ENCODE measurements around the gene ATP5F1E. TPM values are rescaled to one million over a fixed set of nuclear protein-coding genes. Genes with fewer than 3 reads are reported as not detected.
A peak's percentile ranks its signal among the peaks of the same experiment; 100 is the strongest.

The ATP5F1E gene
- total RNA-seq, 1 donor from 2014 or later, result 59.7 TPM

- Histone ChIP-seq H3K4me3 (peak overlapping the region; percentile 70), H3K27ac (peak overlapping the region; percentile 51), H3K9me3 (no peaks in the 10 kb centered on the region), H3K27me3 (no peaks in the 10 kb centered on the region), H3K4me1 (peaks cover 25% of the 10 kb centered on the region), H3K36me3 (peaks cover 32% of the 10 kb centered on the region)
- no peak for DNase-seq
- TF ChIP-seq CTCF (IDR thresholded peaks at IDR 0.05), result no peak
- intact Hi-C loops (cut with DNase I), result no loop called here
- ATAC-seq, result no peak
These were observed 28.2 kb downstream of the ATP5F1E start for GRCh38 chr20:59003836-59004492.

GRCh38 chr20:59002874-59003399 is 29.2 kb downstream of the ATP5F1E start:
- Histone ChIP-seq H3K4me3 (no peak overlapping the region), H3K9me3 (no peaks in the 10 kb centered on the region), H3K36me3 (peaks cover 42% of the 10 kb centered on the region), H3K27ac (peak overlapping the region; percentile 51), H3K4me1 (peaks cover 25% of the 10 kb centered on the region), H3K27me3 (no peaks in the 10 kb centered on the region)
- DNase-seq (no peak), ATAC-seq (no peak)
- intact Hi-C loops (cut with DNase I), result no loop called here
- TF ChIP-seq CTCF (IDR thresholded peaks at IDR 0.05), result no peak

- DNase-seq (no peak), ATAC-seq (no peak)
- no peak overlapping the region for H3K27ac ChIP-seq
- H3K27me3 ChIP-seq, result no peaks in the 10 kb centered on the region
- peaks cover 23% of the 10 kb centered on the region for H3K4me1 ChIP-seq
- no peaks in the 10 kb centered on the region for H3K9me3 ChIP-seq
- no peak for TF ChIP-seq CTCF (IDR thresholded peaks at IDR 0.05)
- no peak overlapping the region for H3K4me3 ChIP-seq
- intact Hi-C loops (cut with DNase I), result no loop called here
- H3K36me3 ChIP-seq, result peaks cover 48% of the 10 kb centered on the region
These were observed 29.7 kb downstream of the ATP5F1E start for GRCh38 chr20:59002388-59002787.

GRCh38 chr20:59001449-59002171 is 30.5 kb downstream of the ATP5F1E start:
- Histone ChIP-seq H3K36me3 (peaks cover 55% of the 10 kb centered on the region), H3K4me3 (no peak overlapping the region), H3K27ac (no peak overlapping the region)

GRCh38 chr20:59001068-59001448 is 31.1 kb downstream of the ATP5F1E start:
- no peak for DNase-seq
- Histone ChIP-seq H3K36me3 (peaks cover 61% of the 10 kb centered on the region), H3K4me3 (no peak overlapping the region), H3K27ac (no peak overlapping the region), H3K4me1 (peaks cover 18% of the 10 kb centered on the region), H3K27me3 (no peaks in the 10 kb centered on the region), H3K9me3 (no peaks in the 10 kb centered on the region)
- TF ChIP-seq CTCF (IDR thresholded peaks at IDR 0.05), result no peak
- intact Hi-C loops (cut with DNase I), result no loop called here
- no peak for ATAC-seq

More at GRCh38 chr20:59001449-59002171, 30.5 kb downstream of the ATP5F1E start:
- intact Hi-C loops (cut with DNase I), result no loop called here
- peaks cover 21% of the 10 kb centered on the region for H3K4me1 ChIP-seq
- no peak for ATAC-seq
- TF ChIP-seq CTCF (IDR thresholded peaks at IDR 0.05), result no peak
- DNase-seq, result no peak
- no peaks in the 10 kb centered on the region for H3K27me3 ChIP-seq
- no peaks in the 10 kb centered on the region for H3K9me3 ChIP-seq

Measured in upper lobe of right lung (tissue), 1 donor.